Stimulated activated CD8-positive, alpha-beta memory T cell treated with anti-CD3 and anti-CD28 coated beads, Interleukin-4, amount 100 ng/mL, for 1 hour (primary cell): Measurements from ENCODE around the gene SEH1L.
"Not testable (repeated sequence)": the region's sequence is repeated elsewhere in the genome, so short reads cannot be mapped to it uniquely, and the experiment has no call there.

Experiments
- DNase-seq, 2 donors: peaks; one replicate each; pipeline ENCODE4 v3.0.0-alpha.2; 2020; ENCODE audit warnings: low read depth in 2 of 2, low spot score in 1 of 2

The SEH1L gene

GRCh38 chr18:12943215-12943614 is 4.6 kb upstream of the SEH1L start:
- no peak for DNase-seq

GRCh38 chr18:12944709-12945108 is 3.1 kb upstream of the SEH1L start:
- no peak for DNase-seq

- no peak for DNase-seq
These were observed 1.1 kb upstream of the SEH1L start for GRCh38 chr18:12946549-12947284.

GRCh38 chr18:12948050-12948804 is 416 bp downstream of the SEH1L start:
- peak; percentile 97 to 98 for DNase-seq

GRCh38 chr18:12958478-12958877 is 10.7 kb downstream of the SEH1L start:
- no peak for DNase-seq

- DNase-seq, result no peak
These were observed 12.6 kb downstream of the SEH1L start for GRCh38 chr18:12960395-12960794.

GRCh38 chr18:12960853-12961397 is 13.1 kb downstream of the SEH1L start:
- DNase-seq, result no peak

- DNase-seq, result no peak
These were observed 15.3 kb downstream of the SEH1L start for GRCh38 chr18:12963069-12963468.

- DNase-seq, result no peak
These were observed 20.3 kb downstream of the SEH1L start for GRCh38 chr18:12968115-12968514.

- no peak for DNase-seq
These were observed 20.8 kb downstream of the SEH1L start for GRCh38 chr18:12968619-12969018.

GRCh38 chr18:12973562-12974213 is 25.9 kb downstream of the SEH1L start:
- no peak for DNase-seq

- no peak for DNase-seq
These were observed 27.7 kb downstream of the SEH1L start for GRCh38 chr18:12975488-12975887.

GRCh38 chr18:12976305-12976704 is 28.5 kb downstream of the SEH1L start:
- no peak for DNase-seq

GRCh38 chr18:12980065-12980464 is 32.3 kb downstream of the SEH1L start:
- not testable (repeated sequence) for DNase-seq

- DNase-seq, result no peak
These were observed 41.7 kb downstream of the SEH1L start for GRCh38 chr18:12989397-12990122.

- DNase-seq, result no peak
These were observed 42.3 kb downstream of the SEH1L start for GRCh38 chr18:12990123-12990475.

GRCh38 chr18:12990641-12990966 is 42.8 kb downstream of the SEH1L start:
- DNase-seq, result no peak

GRCh38 chr18:12990967-12991820 is 43.4 kb downstream of the SEH1L start, which contains the start of gene CEP192:
Gene CEP192 (plus strand): TSS chr18:12991362. CDS start chr18:12999425, 8,063 bp downstream.
- DNase-seq, result peak; percentile 90 to 93

GRCh38 chr18:12991821-12992179 is 44.0 kb downstream of the SEH1L start:
- DNase-seq, result no peak

- no peak for DNase-seq
These were observed 45.6 kb downstream of the SEH1L start for GRCh38 chr18:12993439-12993838.
